GM23338 (cell line): Measurements from ENCODE around the gene PROKR2.

ENCODE experiments used
- CREB1 ChIP-seq: fragments of 250-450 bp; sonication (Bioruptor Pico); IDR thresholded peaks from 2 replicates; pipeline ENCODE4 v1.5.0; 2020; ENCODE audit warnings: low read depth, mild to moderate bottlenecking, moderate library complexity
- CTCF ChIP-seq, 2 experiments: fragments of 200-600 bp in 1 of 2; sonication (generic) in 1 of 2; conservative IDR thresholded peaks; 2 replicates each; pipeline versions ENCODE4 v1.5.1 to v1.6.1; 2016 to 2017; ENCODE audit warnings: antibody characterized with exemption in 2 of 2, low read depth in 2 of 2, mild to moderate bottlenecking in 2 of 2, moderate library complexity in 1 of 2
- ETS1 ChIP-seq: IDR thresholded peaks from 2 replicates; pipeline ENCODE4 v1.6.1; 2016; ENCODE audit warnings: antibody characterized with exemption
- EZH2 ChIP-seq: fragments of 200-600 bp; sonication (generic); IDR thresholded peaks from one replicate; pipeline ENCODE4 v1.8.0; 2017; ENCODE audit warnings: antibody characterized with exemption, mild to moderate bottlenecking, low read depth; ENCODE audit not compliant: unreplicated experiment
- EZH2phosphoT487 ChIP-seq: fragments of 200-600 bp; sonication (generic); IDR thresholded peaks from one replicate; pipeline ENCODE4 v1.8.1; 2018; ENCODE audit warnings: antibody characterized with exemption; ENCODE audit not compliant: unreplicated experiment
- JUNB ChIP-seq: IDR thresholded peaks from one replicate; pipeline ENCODE4 v1.6.1; 2016; ENCODE audit warnings: antibody characterized with exemption; ENCODE audit not compliant: unreplicated experiment
- NANOG ChIP-seq: IDR thresholded peaks from 2 replicates; pipeline ENCODE4 v1.6.1; 2016; ENCODE audit warnings: antibody characterized with exemption, borderline replicate concordance
- POLR2AphosphoS5 ChIP-seq: IDR thresholded peaks from 2 replicates; pipeline ENCODE4 v1.6.1; 2016; ENCODE audit warnings: antibody characterized with exemption, low read depth
- REST ChIP-seq: IDR thresholded peaks from one replicate; pipeline ENCODE4 v1.6.1; 2018; ENCODE audit warnings: antibody characterized with exemption; ENCODE audit not compliant: unreplicated experiment
- STAT1 ChIP-seq: IDR thresholded peaks from one replicate; pipeline ENCODE4 v1.6.1; 2016; ENCODE audit warnings: antibody characterized with exemption; ENCODE audit not compliant: unreplicated experiment
- ZNF331 ChIP-seq: fragments of 250-450 bp; sonication (Bioruptor Pico); IDR thresholded peaks from 2 replicates; pipeline ENCODE4 v1.5.0; 2020; ENCODE audit warnings: low read depth, mild to moderate bottlenecking, moderate library complexity
- ZNF462 ChIP-seq: fragments of 250-450 bp; sonication (Bioruptor Pico); IDR thresholded peaks from 2 replicates; pipeline ENCODE4 v1.5.0; 2020; ENCODE audit warnings: mild to moderate bottlenecking, moderate library complexity

GRCh38 chr20:5349448-5349847 is 32.7 kb upstream of the PROKR2 start:
- no peak for TF ChIP-seq NANOG
- no peak for TF ChIP-seq EZH2
- no peak for TF ChIP-seq EZH2phosphoT487
- no peak for TF ChIP-seq CTCF (conservative IDR thresholded peaks at IDR 0.05; ENCODE audit: low read depth in 2 of 2)
- TF ChIP-seq POLR2AphosphoS5: no peak
- TF ChIP-seq REST: no peak
- TF ChIP-seq CREB1 (CRISPR knock-in tag): no peak
- TF ChIP-seq ZNF331 (CRISPR knock-in tag): no peak
- no peak for TF ChIP-seq ETS1
- TF ChIP-seq STAT1: no peak
- no peak for TF ChIP-seq ZNF462 (CRISPR knock-in tag)
- TF ChIP-seq JUNB: no peak
